GM23338 (cell line): Measurements from ENCODE around the gene CLDN8.

ENCODE experiments used
- CREB1 ChIP-seq: fragments of 250-450 bp; sonication (Bioruptor Pico); IDR thresholded peaks from 2 replicates; pipeline ENCODE4 v1.5.0; 2020; ENCODE audit warnings: low read depth, mild to moderate bottlenecking, moderate library complexity
- EZH2 ChIP-seq: fragments of 200-600 bp; sonication (generic); IDR thresholded peaks from one replicate; pipeline ENCODE4 v1.8.0; 2017; ENCODE audit warnings: antibody characterized with exemption, mild to moderate bottlenecking, low read depth; ENCODE audit not compliant: unreplicated experiment
- EZH2phosphoT487 ChIP-seq: fragments of 200-600 bp; sonication (generic); IDR thresholded peaks from one replicate; pipeline ENCODE4 v1.8.1; 2018; ENCODE audit warnings: antibody characterized with exemption; ENCODE audit not compliant: unreplicated experiment
- JUNB ChIP-seq: IDR thresholded peaks from one replicate; pipeline ENCODE4 v1.6.1; 2016; ENCODE audit warnings: antibody characterized with exemption; ENCODE audit not compliant: unreplicated experiment
- POLR2AphosphoS5 ChIP-seq: IDR thresholded peaks from 2 replicates; pipeline ENCODE4 v1.6.1; 2016; ENCODE audit warnings: antibody characterized with exemption, low read depth
- ZNF114 ChIP-seq: fragments of 250-450 bp; sonication (Bioruptor Pico); IDR thresholded peaks from 2 replicates; pipeline ENCODE4 v1.5.0; 2020; ENCODE audit warnings: mild to moderate bottlenecking, moderate library complexity
- TF ChIP-seq, protein P1 (sequence below), 2 experiments: fragments of 200-600 bp in 1 of 2; sonication (generic) in 1 of 2; conservative IDR thresholded peaks; 2 replicates each; pipeline versions ENCODE4 v1.5.1 to v1.6.1; 2016 to 2017; ENCODE audit warnings: antibody characterized with exemption in 2 of 2, low read depth in 2 of 2, mild to moderate bottlenecking in 2 of 2, moderate library complexity in 1 of 2
- TF ChIP-seq, protein P2 (sequence below): IDR thresholded peaks from one replicate; pipeline ENCODE4 v1.6.1; 2018; ENCODE audit warnings: antibody characterized with exemption; ENCODE audit not compliant: unreplicated experiment

DNA sequence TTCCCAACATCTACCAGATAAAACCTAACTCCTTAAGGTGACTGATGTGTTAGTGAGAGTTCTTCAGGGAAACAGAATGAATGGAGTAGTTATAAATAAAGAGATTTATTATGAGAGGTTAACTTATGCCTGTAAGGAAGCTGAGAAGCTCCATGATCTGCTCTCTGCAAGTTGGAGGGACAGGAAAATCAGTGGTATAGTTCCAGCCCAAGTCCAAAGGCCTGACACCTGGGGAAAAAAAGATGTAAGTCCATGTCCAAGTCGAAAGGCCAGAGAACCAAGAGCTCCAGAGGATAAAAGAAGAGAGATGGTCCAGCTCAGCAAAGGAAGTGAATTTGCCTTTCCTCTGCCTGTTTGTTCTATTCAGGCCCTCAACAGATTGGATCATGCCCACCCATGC lies 39.8 kb upstream of the CLDN8 start:
- TF ChIP-seq, protein P1, sequence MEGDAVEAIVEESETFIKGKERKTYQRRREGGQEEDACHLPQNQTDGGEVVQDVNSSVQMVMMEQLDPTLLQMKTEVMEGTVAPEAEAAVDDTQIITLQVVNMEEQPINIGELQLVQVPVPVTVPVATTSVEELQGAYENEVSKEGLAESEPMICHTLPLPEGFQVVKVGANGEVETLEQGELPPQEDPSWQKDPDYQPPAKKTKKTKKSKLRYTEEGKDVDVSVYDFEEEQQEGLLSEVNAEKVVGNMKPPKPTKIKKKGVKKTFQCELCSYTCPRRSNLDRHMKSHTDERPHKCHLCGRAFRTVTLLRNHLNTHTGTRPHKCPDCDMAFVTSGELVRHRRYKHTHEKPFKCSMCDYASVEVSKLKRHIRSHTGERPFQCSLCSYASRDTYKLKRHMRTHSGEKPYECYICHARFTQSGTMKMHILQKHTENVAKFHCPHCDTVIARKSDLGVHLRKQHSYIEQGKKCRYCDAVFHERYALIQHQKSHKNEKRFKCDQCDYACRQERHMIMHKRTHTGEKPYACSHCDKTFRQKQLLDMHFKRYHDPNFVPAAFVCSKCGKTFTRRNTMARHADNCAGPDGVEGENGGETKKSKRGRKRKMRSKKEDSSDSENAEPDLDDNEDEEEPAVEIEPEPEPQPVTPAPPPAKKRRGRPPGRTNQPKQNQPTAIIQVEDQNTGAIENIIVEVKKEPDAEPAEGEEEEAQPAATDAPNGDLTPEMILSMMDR (conservative IDR thresholded peaks at IDR 0.05; ENCODE audit: low read depth in 2 of 2) = no peak
- TF ChIP-seq EZH2 (no peak), EZH2phosphoT487 (no peak), POLR2AphosphoS5 (no peak), CREB1 (CRISPR knock-in tag) (no peak), ZNF114 (CRISPR knock-in tag) (no peak), JUNB (no peak)
- TF ChIP-seq, protein P2, sequence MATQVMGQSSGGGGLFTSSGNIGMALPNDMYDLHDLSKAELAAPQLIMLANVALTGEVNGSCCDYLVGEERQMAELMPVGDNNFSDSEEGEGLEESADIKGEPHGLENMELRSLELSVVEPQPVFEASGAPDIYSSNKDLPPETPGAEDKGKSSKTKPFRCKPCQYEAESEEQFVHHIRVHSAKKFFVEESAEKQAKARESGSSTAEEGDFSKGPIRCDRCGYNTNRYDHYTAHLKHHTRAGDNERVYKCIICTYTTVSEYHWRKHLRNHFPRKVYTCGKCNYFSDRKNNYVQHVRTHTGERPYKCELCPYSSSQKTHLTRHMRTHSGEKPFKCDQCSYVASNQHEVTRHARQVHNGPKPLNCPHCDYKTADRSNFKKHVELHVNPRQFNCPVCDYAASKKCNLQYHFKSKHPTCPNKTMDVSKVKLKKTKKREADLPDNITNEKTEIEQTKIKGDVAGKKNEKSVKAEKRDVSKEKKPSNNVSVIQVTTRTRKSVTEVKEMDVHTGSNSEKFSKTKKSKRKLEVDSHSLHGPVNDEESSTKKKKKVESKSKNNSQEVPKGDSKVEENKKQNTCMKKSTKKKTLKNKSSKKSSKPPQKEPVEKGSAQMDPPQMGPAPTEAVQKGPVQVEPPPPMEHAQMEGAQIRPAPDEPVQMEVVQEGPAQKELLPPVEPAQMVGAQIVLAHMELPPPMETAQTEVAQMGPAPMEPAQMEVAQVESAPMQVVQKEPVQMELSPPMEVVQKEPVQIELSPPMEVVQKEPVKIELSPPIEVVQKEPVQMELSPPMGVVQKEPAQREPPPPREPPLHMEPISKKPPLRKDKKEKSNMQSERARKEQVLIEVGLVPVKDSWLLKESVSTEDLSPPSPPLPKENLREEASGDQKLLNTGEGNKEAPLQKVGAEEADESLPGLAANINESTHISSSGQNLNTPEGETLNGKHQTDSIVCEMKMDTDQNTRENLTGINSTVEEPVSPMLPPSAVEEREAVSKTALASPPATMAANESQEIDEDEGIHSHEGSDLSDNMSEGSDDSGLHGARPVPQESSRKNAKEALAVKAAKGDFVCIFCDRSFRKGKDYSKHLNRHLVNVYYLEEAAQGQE = no peak
